ENCODE measurements around the gene TDRD3. TPM values are rescaled to one million over a fixed set of nuclear protein-coding genes. Genes with fewer than 3 reads are reported as not detected.
"Not testable (repeated sequence)": the region's sequence is repeated elsewhere in the genome, so short reads cannot be mapped to it uniquely, and the experiment has no call there.

Gene TDRD3
- total RNA-seq, 3 donors from 2014 or later = 27.1 to 40.7 (median 39.8) TPM

DNA sequence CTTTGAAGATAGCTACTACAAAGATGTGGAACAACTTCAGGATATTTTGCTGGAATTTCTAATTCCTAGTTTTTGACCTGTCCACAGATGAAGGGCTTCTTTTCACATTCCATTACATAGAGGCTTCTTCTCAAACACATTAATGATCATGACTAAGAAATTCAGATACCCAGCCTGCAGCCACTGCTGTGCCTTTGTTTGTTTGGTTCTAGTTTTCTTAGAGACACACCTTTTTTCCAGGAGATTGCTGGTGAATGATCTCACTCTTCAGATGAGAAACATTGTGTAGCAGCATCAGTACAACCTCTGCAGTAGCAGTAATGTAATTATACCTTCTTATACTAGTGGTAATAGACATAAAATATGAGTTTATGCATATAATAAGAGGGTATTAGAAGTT, 5.0 kb downstream of the TDRD3 start:
- TF ChIP-seq, protein P1, sequence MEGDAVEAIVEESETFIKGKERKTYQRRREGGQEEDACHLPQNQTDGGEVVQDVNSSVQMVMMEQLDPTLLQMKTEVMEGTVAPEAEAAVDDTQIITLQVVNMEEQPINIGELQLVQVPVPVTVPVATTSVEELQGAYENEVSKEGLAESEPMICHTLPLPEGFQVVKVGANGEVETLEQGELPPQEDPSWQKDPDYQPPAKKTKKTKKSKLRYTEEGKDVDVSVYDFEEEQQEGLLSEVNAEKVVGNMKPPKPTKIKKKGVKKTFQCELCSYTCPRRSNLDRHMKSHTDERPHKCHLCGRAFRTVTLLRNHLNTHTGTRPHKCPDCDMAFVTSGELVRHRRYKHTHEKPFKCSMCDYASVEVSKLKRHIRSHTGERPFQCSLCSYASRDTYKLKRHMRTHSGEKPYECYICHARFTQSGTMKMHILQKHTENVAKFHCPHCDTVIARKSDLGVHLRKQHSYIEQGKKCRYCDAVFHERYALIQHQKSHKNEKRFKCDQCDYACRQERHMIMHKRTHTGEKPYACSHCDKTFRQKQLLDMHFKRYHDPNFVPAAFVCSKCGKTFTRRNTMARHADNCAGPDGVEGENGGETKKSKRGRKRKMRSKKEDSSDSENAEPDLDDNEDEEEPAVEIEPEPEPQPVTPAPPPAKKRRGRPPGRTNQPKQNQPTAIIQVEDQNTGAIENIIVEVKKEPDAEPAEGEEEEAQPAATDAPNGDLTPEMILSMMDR (IDR thresholded peaks at IDR 0.05) = no peak
- ATAC-seq (peak; percentile 30), DNase-seq (no peak)
- H3K4me1 ChIP-seq (ENCODE audit: low read depth) = peaks cover 23% of the 10 kb centered on the region
- H3K36me3 ChIP-seq (ENCODE audit: low read depth) = no peaks in the 10 kb centered on the region
- intact Hi-C loops (cut with DNase I, micrococcal nuclease) = no loop called here
- no peak overlapping the region for H3K4me3 ChIP-seq
- no peaks in the 10 kb centered on the region for H3K9me3 ChIP-seq

DNA sequence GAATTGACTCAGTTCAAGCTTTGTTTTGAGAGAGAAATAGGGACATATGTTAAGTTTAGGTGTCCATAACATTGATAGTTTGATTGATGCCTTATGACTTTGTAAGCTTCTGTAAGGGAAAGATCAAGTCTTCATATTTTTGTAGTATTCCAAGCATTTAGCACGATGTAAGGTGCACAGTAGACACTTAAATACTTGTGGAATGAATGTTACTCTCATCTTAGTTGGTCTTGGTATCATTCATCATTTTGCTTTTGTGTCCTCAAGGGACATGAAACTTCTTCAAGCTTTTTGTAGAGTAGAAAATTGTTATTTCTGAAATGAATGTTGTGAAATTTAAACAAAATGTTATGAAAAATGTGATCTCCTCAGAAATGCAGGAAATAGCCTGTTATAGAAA, 10.1 kb downstream of the TDRD3 start:
- no peak overlapping the region for H3K4me3 ChIP-seq
- TF ChIP-seq, protein P1 (IDR thresholded peaks at IDR 0.05) = no peak
- H3K9me3 ChIP-seq = no peaks in the 10 kb centered on the region
- no peak for DNase-seq
- H3K4me1 ChIP-seq (ENCODE audit: low read depth) = peaks cover 16% of the 10 kb centered on the region
- ATAC-seq = no peak
- no peaks in the 10 kb centered on the region for H3K36me3 ChIP-seq (ENCODE audit: low read depth)
- intact Hi-C loops (cut with DNase I, micrococcal nuclease) = no loop called here

DNA sequence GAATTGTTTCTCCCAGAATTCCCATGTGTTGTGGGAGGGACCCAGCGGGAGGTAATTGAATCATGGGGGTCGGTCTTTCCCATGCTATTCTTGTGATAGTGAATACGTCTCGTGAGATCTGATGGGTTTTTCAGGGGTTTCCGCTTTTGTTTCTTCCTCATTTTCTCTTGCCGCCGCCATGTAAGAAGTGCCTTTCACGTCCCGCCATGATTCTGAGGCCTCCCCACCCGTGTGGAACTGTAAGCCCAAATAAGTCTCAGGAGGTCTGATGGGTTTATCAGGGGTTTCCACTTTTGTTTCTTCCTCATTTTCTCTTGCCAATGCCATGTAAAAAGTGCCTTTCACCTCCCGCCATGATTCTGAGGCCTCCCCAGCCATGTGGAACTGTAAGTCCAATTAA, 10.8 kb downstream of the TDRD3 start:
- intact Hi-C loops (cut with DNase I, micrococcal nuclease); ATAC-seq; H3K36me3 ChIP-seq (ENCODE audit: low read depth); H3K9me3 ChIP-seq; DNase-seq; H3K4me3 ChIP-seq: not testable (repeated sequence)
- peaks cover 16% of the 10 kb centered on the region for H3K4me1 ChIP-seq (ENCODE audit: low read depth)

DNA sequence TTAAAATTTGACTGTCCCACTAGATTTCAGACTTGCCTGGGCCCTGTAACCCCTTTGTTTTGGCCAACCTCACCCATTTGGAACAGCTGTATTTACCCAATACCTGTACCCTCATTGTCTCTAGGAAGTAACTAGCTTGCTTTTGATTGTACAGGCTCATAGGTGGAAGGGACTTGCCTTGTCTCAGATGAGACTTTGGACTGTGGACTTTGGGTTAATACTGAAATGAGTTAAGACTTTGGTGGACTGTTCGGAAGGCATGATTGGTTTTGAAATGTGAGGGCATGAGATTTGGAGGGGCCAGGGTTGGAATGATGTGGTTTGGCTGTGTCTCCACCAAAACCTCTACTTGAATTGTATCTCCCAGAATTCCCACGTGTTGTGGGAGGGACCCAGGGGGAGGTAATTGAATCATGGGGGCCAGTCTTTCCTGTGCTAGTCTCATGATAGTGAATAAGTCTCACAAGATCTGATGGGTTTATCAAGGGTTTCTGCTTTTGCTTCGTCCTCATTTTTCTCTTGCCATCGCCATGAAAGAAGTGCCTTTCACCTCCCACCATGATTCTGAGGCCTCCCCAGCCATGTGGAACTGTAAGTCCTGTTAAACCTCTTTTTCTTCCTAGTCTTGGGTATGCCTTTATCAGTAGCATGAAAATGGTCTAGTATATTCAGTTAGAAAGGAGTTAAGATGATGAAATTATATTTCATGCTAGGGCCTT, 12.7 kb downstream of the TDRD3 start:
- H3K36me3 ChIP-seq (ENCODE audit: low read depth); H3K9me3 ChIP-seq; intact Hi-C loops (cut with DNase I, micrococcal nuclease); DNase-seq; ATAC-seq; H3K4me3 ChIP-seq: not testable (repeated sequence)
- H3K4me1 ChIP-seq (ENCODE audit: low read depth) = peaks cover 16% of the 10 kb centered on the region

DNA sequence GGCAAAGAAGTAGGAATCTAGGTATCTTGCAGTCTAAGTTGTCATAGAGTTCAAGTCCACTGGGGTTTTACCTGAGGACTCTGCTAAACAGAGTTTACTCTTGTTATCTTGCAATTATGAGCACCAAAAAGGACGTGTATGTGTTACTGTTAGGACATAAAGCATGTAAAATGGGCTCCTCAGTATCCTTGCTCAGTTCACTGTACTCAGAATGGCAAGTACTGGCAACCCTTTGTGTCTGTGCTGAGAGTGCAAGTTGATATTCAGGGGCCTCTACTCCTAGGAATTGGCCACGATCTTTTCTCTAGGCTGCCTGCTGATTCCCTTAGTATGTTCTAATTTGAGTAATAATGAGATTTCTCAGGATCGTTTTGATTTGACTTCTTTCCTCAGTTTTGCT, 13.3 kb downstream of the TDRD3 start:
- ATAC-seq = no peak
- TF ChIP-seq, protein P1 (IDR thresholded peaks at IDR 0.05) = no peak
- Histone ChIP-seq H3K9me3 (no peaks in the 10 kb centered on the region), H3K4me1 (ENCODE audit: low read depth) (peaks cover 16% of the 10 kb centered on the region), H3K4me3 (no peak overlapping the region), H3K36me3 (ENCODE audit: low read depth) (no peaks in the 10 kb centered on the region)
- no peak for DNase-seq
- intact Hi-C loops (cut with DNase I, micrococcal nuclease) = no loop called here

DNA sequence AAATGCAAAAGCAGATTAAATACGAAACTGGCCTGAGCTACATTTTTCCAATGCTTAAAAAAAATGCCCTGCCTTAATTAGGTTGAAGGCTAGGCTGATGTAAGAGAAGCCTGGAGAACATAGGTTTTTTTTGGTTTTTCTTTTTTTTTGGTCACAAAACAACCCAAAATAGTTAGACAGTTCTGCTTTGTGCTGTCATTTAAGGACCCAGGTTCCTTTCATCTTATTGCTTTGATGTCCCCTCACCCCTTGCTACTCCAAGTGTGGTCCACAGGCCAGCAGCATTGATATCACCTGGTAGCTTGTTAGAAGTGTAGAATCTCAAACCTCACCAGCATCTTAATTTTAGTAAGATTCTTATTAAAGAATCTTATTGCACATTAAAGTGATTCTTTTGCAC, 14.4 kb downstream of the TDRD3 start:
- TF ChIP-seq, protein P1 (IDR thresholded peaks at IDR 0.05) = no peak
- Histone ChIP-seq H3K36me3 (ENCODE audit: low read depth) (no peaks in the 10 kb centered on the region), H3K9me3 (no peaks in the 10 kb centered on the region), H3K4me3 (no peak overlapping the region), H3K4me1 (ENCODE audit: low read depth) (peaks cover 16% of the 10 kb centered on the region)
- DNase-seq (no peak), ATAC-seq (no peak)
- intact Hi-C loops (cut with DNase I, micrococcal nuclease) = no loop called here

DNA sequence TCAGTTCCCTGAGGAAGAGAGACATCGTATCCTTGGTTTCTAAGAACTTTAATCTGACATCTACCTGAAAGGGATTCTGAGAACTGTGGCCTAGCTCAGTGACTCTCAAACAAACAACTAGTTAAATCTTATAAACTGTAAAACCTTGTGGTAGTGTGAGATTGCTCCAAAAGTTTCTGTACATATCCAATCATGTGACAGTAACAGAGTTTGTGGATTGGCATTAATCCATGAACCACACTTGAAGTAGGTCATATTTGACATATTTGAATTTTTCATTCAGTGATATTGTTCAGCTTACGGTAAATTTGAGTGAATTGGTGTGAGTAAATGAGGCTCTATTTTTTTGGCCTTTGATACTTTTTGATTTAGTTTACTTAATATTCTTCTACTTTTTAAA, 15.0 kb downstream of the TDRD3 start:
- no peaks in the 10 kb centered on the region for H3K36me3 ChIP-seq (ENCODE audit: low read depth)
- ATAC-seq = no peak
- H3K4me3 ChIP-seq = no peak overlapping the region
- H3K4me1 ChIP-seq (ENCODE audit: low read depth) = peaks cover 16% of the 10 kb centered on the region
- TF ChIP-seq, protein P1 (IDR thresholded peaks at IDR 0.05) = no peak
- DNase-seq = no peak
- no peaks in the 10 kb centered on the region for H3K9me3 ChIP-seq
- intact Hi-C loops (cut with DNase I, micrococcal nuclease) = no loop called here

All from mucosa of descending colon (tissue), 3 donors.